Activated naive CD8-positive, alpha-beta T cell treated with anti-CD3 and anti-CD28 coated beads for 36 hours (primary cell): ENCODE results near the gene SAMD14. TPM values are rescaled to one million over a fixed set of nuclear protein-coding genes. Genes with fewer than 3 reads are reported as not detected.
"Not testable (repeated sequence)": the region's sequence is repeated elsewhere in the genome, so short reads cannot be mapped to it uniquely, and the experiment has no call there.

Experiments used
- DNase-seq: peaks from one replicate; pipeline ENCODE4 v3.0.0; 2021
- H3K27ac Mint-ChIP-seq: one replicate; pipeline ENCODE4 v1.8.0; 2022; ENCODE audit warnings: mild to moderate bottlenecking, moderate library complexity, mixed read lengths
- H3K27me3 Mint-ChIP-seq: one replicate; pipeline ENCODE4 v1.8.0; 2022; ENCODE audit warnings: mild to moderate bottlenecking, mixed read lengths
- H3K36me3 Mint-ChIP-seq: one replicate; pipeline ENCODE4 v1.8.0; 2021; ENCODE audit warnings: mild to moderate bottlenecking, mixed read lengths
- H3K4me1 Mint-ChIP-seq: one replicate; pipeline ENCODE4 v1.8.0; 2021; ENCODE audit warnings: mixed read lengths
- H3K4me3 Mint-ChIP-seq: one replicate; pipeline ENCODE4 v1.8.0; 2022; ENCODE audit warnings: mild to moderate bottlenecking, moderate library complexity, mixed read lengths
- H3K9me3 Mint-ChIP-seq: one replicate; pipeline ENCODE4 v1.8.0; 2022; ENCODE audit warnings: mixed read lengths
- total RNA-seq, 2 experiments: library from RNA; stranded (reverse); gene quantifications; one replicate each; pipeline ENCODE4 v1.2.3, GENCODE V29; 2021

Gene SAMD14
- total RNA-seq, 2 experiments from 2014 or later = 0.47 to 0.66 TPM

DNA sequence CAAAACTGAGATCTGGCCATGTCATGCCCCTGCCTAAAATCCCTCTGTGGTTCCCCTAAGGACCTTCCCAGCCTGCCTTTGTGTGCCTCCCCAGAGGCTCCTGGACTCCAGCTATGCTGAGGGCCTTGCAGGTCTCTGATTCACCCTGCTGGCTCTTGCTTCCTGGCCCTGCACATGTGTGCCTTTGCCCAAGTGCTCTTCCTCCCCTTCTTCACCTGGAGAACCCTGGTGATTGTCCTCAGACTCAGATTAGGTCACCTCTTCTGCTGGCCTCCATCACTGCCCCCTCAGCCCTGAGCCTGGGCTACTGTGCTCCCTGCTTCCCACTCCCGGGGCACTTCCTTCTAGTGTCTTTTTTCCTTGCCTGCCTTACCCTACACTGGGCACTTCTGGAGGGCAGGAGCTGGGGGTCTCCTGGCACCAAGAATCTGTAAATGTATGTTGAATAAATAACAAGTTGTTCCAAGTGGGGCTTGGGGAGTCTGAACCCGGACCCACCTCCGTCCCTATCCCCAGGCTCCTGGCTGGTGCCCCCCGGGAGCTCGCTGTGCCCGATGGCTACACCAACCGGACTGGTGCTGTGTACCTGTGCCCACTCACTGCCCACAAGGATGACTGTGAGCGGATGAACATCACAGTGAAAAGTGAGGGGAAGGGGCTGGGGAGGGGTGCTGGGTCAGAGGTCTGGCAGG is 66.3 kb downstream of the SAMD14 start:
- no peaks in the 10 kb centered on the region for H3K36me3 Mint-ChIP-seq
- no peak overlapping the region for H3K4me3 Mint-ChIP-seq
- no peak for DNase-seq
- no peak overlapping the region for H3K27ac Mint-ChIP-seq
- no peaks in the 10 kb centered on the region for H3K4me1 Mint-ChIP-seq
- no peaks in the 10 kb centered on the region for H3K9me3 Mint-ChIP-seq
- H3K27me3 Mint-ChIP-seq = no peaks in the 10 kb centered on the region

DNA sequence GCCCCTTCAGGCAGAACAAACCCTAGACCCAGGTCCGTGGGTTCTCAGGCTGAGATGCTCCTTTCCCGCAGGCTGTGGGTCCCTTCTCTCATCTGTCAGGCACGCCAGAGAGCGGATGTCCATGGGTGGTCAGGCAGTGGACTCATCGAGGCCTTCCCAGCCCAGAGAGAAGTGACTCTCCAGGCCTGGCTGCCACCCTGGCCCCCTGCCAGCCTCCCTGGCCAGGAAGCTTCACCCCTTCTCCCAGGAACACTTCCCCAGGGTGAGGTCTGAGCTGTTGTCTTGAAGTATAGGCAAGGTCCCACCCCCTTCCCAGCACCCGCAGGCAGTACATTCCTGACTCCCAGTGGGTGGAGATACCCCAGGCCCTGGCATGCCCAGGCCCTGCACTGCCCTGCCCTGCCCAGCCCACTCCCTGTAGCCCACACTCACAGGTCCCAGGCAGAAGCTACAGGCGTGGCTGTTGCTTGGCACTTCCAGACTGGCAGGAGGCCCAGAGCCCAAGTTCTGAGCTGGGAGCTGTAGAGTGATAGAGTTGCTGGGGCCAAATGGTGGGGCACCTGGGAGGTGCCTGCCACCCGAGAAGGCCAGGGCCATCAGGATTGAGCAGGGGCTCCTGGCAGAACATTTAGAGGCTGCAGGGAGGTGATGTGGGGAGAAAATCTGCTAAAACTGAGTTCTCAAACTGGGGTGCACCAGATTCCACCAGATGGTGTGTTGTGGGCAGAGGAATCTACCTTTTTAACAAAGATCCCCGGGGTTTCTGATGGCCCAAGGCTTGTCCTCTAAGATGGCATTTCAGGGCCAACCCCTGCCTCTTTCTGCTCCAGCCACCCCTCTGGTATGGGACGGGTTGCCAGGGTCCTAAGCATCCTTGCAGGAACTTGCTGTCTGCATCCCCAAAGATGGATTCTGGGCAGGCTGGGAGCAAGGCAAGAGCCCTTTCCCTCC is 67.4 kb downstream of the SAMD14 start:
- peaks cover 4% of the 10 kb centered on the region for H3K27me3 Mint-ChIP-seq
- no peaks in the 10 kb centered on the region for H3K36me3 Mint-ChIP-seq
- no peak for DNase-seq
- H3K4me3 Mint-ChIP-seq = no peak overlapping the region
- H3K27ac Mint-ChIP-seq = no peak overlapping the region
- no peaks in the 10 kb centered on the region for H3K9me3 Mint-ChIP-seq
- no peaks in the 10 kb centered on the region for H3K4me1 Mint-ChIP-seq

- not testable (repeated sequence) for DNase-seq, H3K27ac Mint-ChIP-seq, H3K27me3 Mint-ChIP-seq, H3K4me3 Mint-ChIP-seq, H3K36me3 Mint-ChIP-seq, H3K4me1 Mint-ChIP-seq, H3K9me3 Mint-ChIP-seq
Observed at GRCh38 chr17:50061713-50062045, 68.3 kb downstream of the SAMD14 start.

GRCh38 chr17:50060951-50061712 is 68.8 kb downstream of the SAMD14 start:
- peaks cover 6% of the 10 kb centered on the region for H3K4me1 Mint-ChIP-seq
- no peaks in the 10 kb centered on the region for H3K9me3 Mint-ChIP-seq
- H3K27me3 Mint-ChIP-seq = peaks cover 4% of the 10 kb centered on the region
- DNase-seq = no peak
- no peaks in the 10 kb centered on the region for H3K36me3 Mint-ChIP-seq
- H3K27ac Mint-ChIP-seq = no peak overlapping the region
- H3K4me3 Mint-ChIP-seq = no peak overlapping the region

Other genes with a start within 250 kb of the SAMD14 start
- gene DLX4, start 161.0 kb downstream of the SAMD14 start, total RNA-seq = under 1 TPM; 0.62 to 0.70 TPM
- under 1 TPM; 0.16 to 0.19 TPM for gene DLX3, start 134.9 kb downstream of the SAMD14 start, total RNA-seq
- gene ITGA3, start 74.0 kb downstream of the SAMD14 start, total RNA-seq = 1 to 10 TPM; 3.7 to 5.1 TPM
- 10 to 100 TPM in 1 of 2 experiments, 1 to 10 TPM in 1; 9.4 to 12.9 TPM for gene PDK2, start 34.8 kb downstream of the SAMD14 start, total RNA-seq
- gene PPP1R9B, start 20.5 kb upstream of the SAMD14 start, total RNA-seq = 10 to 100 TPM; 50.9 to 52.0 TPM
- gene SGCA, start 35.8 kb upstream of the SAMD14 start, total RNA-seq = under 1 TPM in 1 of 2 experiments, not detected in 1; 0.38 TPM
- gene COL1A1, start 71.5 kb upstream of the SAMD14 start, total RNA-seq = under 1 TPM; 0.72 to 0.78 TPM
- gene TMEM92, start 144.3 kb upstream of the SAMD14 start, total RNA-seq = not detected
- 10 to 100 TPM; 17.7 to 19.6 TPM for gene XYLT2, start 216.0 kb upstream of the SAMD14 start, total RNA-seq
- gene MRPL27, start 243.0 kb upstream of the SAMD14 start, total RNA-seq = 10 to 100 TPM; 72.1 to 75.1 TPM
- gene EME1, start 243.1 kb upstream of the SAMD14 start, total RNA-seq = 10 to 100 TPM; 34.0 to 34.4 TPM